Lower lobe of right lung (tissue), 2 donors: ENCODE data around the gene NTN4. TPM values are rescaled to one million over a fixed set of nuclear protein-coding genes. Genes with fewer than 3 reads are reported as not detected.
"Not testable (repeated sequence)": the region's sequence is repeated elsewhere in the genome, so short reads cannot be mapped to it uniquely, and the experiment has no call there.

Source experiments
- ATAC-seq, 2 donors: fragments of 200-7000 bp; cut with Tn5 transposase; one replicate each; pipeline ENCODE4 v1.9.1; 2020 to 2022; ENCODE audit warnings: mild to moderate bottlenecking in 2 of 2, moderate library complexity in 2 of 2
- DNase-seq: peaks from one replicate; pipeline ENCODE4 v3.0.0-alpha.2; 2020
- H3K27ac ChIP-seq: fragments of 200-600 bp; one replicate; pipeline ENCODE4 v1.8.0; 2022
- H3K27me3 ChIP-seq: fragments of 200-600 bp; one replicate; pipeline ENCODE4 v1.8.0; 2022; ENCODE audit warnings: low read depth
- H3K36me3 ChIP-seq: fragments of 200-600 bp; one replicate; pipeline ENCODE4 v1.8.0; 2022; ENCODE audit warnings: mild to moderate bottlenecking
- H3K4me1 ChIP-seq: fragments of 200-600 bp; one replicate; pipeline ENCODE4 v1.8.0; 2022
- H3K4me3 ChIP-seq: fragments of 200-600 bp; one replicate; pipeline ENCODE4 v1.8.0; 2022; ENCODE audit warnings: mild to moderate bottlenecking
- H3K9me3 ChIP-seq: fragments of 200-600 bp; one replicate; pipeline ENCODE4 v1.8.0; 2022
- CTCF ChIP-seq: fragments of 200-600 bp; IDR thresholded peaks from one replicate; pipeline ENCODE4 v1.8.0; 2022; ENCODE audit warnings: antibody characterized with exemption, mild to moderate bottlenecking
- intact Hi-C: fragments of 100-400 bp; cut with DNase I; formaldehyde crosslinking; loops from one replicate; pipeline ENCODE4 v1.11.0; 2022
- total RNA-seq: library from RNA; stranded (reverse); fragmentation: NEBNext Ultra II Directional; extraction: Animal tissue kit (Norgen Biotek cat#: 25700); gene quantifications from one replicate; pipeline ENCODE4 v1.2.1, GENCODE V29; 2021
- donor health status: DM: no; HTN: yes; CAD: no; lungs with severe emphysema.

Gene NTN4
- total RNA-seq, 1 donor from 2014 or later: 140 TPM

GRCh38 chr12:95756362-95756761, 34.2 kb downstream of the NTN4 start:
- TF ChIP-seq CTCF: no peak
- H3K9me3 ChIP-seq: no peaks in the 10 kb centered on the region
- no peaks in the 10 kb centered on the region for H3K27me3 ChIP-seq
- intact Hi-C loops: no loop called here
- peak in 1 of 2 donors; percentile 40 for ATAC-seq
- no peak for DNase-seq
- H3K27ac ChIP-seq: no peak overlapping the region
- no peak overlapping the region for H3K4me3 ChIP-seq
- peaks cover 11% of the 10 kb centered on the region for H3K4me1 ChIP-seq
- H3K36me3 ChIP-seq: no peaks in the 10 kb centered on the region

- Histone ChIP-seq H3K27ac (no peak overlapping the region), H3K36me3 (no peaks in the 10 kb centered on the region), H3K4me1 (peaks cover 11% of the 10 kb centered on the region), H3K9me3 (no peaks in the 10 kb centered on the region), H3K27me3 (no peaks in the 10 kb centered on the region), H3K4me3 (no peak overlapping the region)
- no peak for TF ChIP-seq CTCF
- DNase-seq (no peak), ATAC-seq (peak; percentile 76 to 84)
- intact Hi-C loops: no loop called here
These were observed 35.2 kb downstream of the NTN4 start for GRCh38 chr12:95755261-95755865.

- H3K4me3 ChIP-seq, DNase-seq, intact Hi-C loops, H3K27ac ChIP-seq, H3K27me3 ChIP-seq, H3K36me3 ChIP-seq, ATAC-seq, H3K4me1 ChIP-seq, H3K9me3 ChIP-seq: not testable (repeated sequence)
These were observed 44.5 kb downstream of the NTN4 start for GRCh38 chr12:95746062-95746461.

- no peak overlapping the region for H3K4me3 ChIP-seq
- intact Hi-C loops: no loop called here
- H3K27me3 ChIP-seq: no peaks in the 10 kb centered on the region
- no peaks in the 10 kb centered on the region for H3K9me3 ChIP-seq
- TF ChIP-seq CTCF: no peak
- ATAC-seq (no peak), DNase-seq (no peak)
- no peaks in the 10 kb centered on the region for H3K4me1 ChIP-seq
- no peak overlapping the region for H3K27ac ChIP-seq
- H3K36me3 ChIP-seq: peaks cover 6% of the 10 kb centered on the region
These were observed 48.0 kb downstream of the NTN4 start for GRCh38 chr12:95742586-95742985.

GRCh38 chr12:95741635-95742034, 48.9 kb downstream of the NTN4 start:
- H3K4me3 ChIP-seq: no peak overlapping the region
- DNase-seq (no peak), ATAC-seq (no peak)
- no peaks in the 10 kb centered on the region for H3K9me3 ChIP-seq
- H3K27me3 ChIP-seq: no peaks in the 10 kb centered on the region
- peaks cover 14% of the 10 kb centered on the region for H3K36me3 ChIP-seq
- no peaks in the 10 kb centered on the region for H3K4me1 ChIP-seq
- no peak overlapping the region for H3K27ac ChIP-seq
- TF ChIP-seq CTCF: no peak
- intact Hi-C loops: no loop called here

- no peaks in the 10 kb centered on the region for H3K4me1 ChIP-seq
- H3K9me3 ChIP-seq: no peaks in the 10 kb centered on the region
- intact Hi-C loops: no loop called here
- no peak overlapping the region for H3K4me3 ChIP-seq
- DNase-seq: no peak
- no peak for ATAC-seq
- no peaks in the 10 kb centered on the region for H3K27me3 ChIP-seq
- TF ChIP-seq CTCF: no peak
- H3K27ac ChIP-seq: no peak overlapping the region
- peaks cover 21% of the 10 kb centered on the region for H3K36me3 ChIP-seq
These were observed 49.8 kb downstream of the NTN4 start for GRCh38 chr12:95740751-95741150.
